Activated T-cell treated with anti-CD3 and anti-CD28 coated beads, Interleukin-2, amount 50 U/mL, for 4 hours (primary cell): ENCODE data around the gene WDR43. TPM values are rescaled to one million over a fixed set of nuclear protein-coding genes. Genes with fewer than 3 reads are reported as not detected.
A peak's percentile ranks its signal among the peaks of the same experiment; 100 is the strongest.

Experiments
- ATAC-seq, 2 donors: fragments of 200-7000 bp; cut with Tn5 transposase; one replicate each; pipeline ENCODE4 v1.10.0; 2021
- DNase-seq: peaks from one replicate; pipeline ENCODE4 v3.0.0-alpha.2; 2020
- H3K27me3 Mint-ChIP-seq: one replicate; pipeline ENCODE4 v1.8.0; 2021; ENCODE audit warnings: low read depth, mixed read lengths
- H3K36me3 Mint-ChIP-seq: one replicate; pipeline ENCODE4 v1.8.0; 2022; ENCODE audit warnings: mixed read lengths; ENCODE audit not compliant: insufficient read depth
- H3K4me1 Mint-ChIP-seq: one replicate; pipeline ENCODE4 v1.8.0; 2021; ENCODE audit warnings: low read depth, mixed read lengths
- H3K4me3 Mint-ChIP-seq: one replicate; pipeline ENCODE4 v1.8.0; 2021; ENCODE audit warnings: mild to moderate bottlenecking, moderate library complexity, mixed read lengths
- H3K9me3 Mint-ChIP-seq: one replicate; pipeline ENCODE4 v1.8.0; 2021; ENCODE audit warnings: mixed read lengths
- total RNA-seq, 3 donors: library from RNA; stranded (reverse); gene quantifications; one replicate each; pipeline ENCODE4 v1.2.1, GENCODE V29; 2021

The WDR43 gene
- total RNA-seq, 3 donors from 2014 or later = 230 to 254 (median 250) TPM

DNA sequence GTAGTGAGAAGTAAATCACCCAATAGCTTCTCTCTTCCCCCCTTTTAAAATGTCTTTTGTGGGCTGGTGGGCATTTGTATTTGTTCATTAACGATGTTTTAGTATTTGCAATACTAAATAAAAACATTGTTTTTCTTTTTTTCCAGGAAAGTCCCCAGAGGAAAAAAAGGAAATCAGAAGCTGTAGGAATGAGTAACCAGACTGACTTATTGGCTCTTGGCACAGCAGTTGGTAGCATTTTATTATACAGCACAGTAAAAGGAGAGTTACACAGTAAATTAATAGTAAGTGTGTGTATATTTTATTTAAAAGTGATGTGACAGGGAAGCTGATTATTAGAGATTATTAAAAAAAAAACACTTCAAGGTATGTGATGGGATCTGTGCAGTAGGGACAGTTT is 7.4 kb downstream of the WDR43 start:
- no peak for ATAC-seq
- H3K4me1 Mint-ChIP-seq = peaks cover 58% of the 10 kb centered on the region
- DNase-seq = no peak
- H3K36me3 Mint-ChIP-seq = peaks cover 45% of the 10 kb centered on the region
- no peaks in the 10 kb centered on the region for H3K9me3 Mint-ChIP-seq
- H3K4me3 Mint-ChIP-seq = no peak overlapping the region
- no peaks in the 10 kb centered on the region for H3K27me3 Mint-ChIP-seq

DNA sequence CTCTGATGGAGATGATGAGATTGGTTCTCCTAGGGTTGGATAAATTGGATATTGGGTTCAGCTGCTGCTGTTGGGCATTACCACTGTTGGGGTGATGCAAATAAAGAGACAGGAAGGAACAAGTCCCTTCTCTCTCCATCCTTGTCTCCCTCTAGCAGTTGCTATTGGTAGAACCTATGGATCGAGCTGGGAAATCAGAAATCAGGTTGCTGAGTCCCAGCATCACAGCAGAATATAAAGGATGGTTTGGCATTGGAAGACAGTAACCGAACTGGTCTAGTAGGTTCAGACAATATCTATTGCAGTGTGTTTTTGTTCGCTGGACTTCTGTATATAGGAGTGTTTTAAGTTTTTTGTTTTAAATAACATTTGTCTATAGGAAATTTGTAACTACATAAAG is 8.1 kb downstream of the WDR43 start:
- Mint-ChIP-seq H3K36me3 (peaks cover 45% of the 10 kb centered on the region), H3K4me1 (peaks cover 51% of the 10 kb centered on the region), H3K4me3 (no peak overlapping the region), H3K9me3 (no peaks in the 10 kb centered on the region), H3K27me3 (no peaks in the 10 kb centered on the region)
- DNase-seq (no peak), ATAC-seq (no peak)

DNA sequence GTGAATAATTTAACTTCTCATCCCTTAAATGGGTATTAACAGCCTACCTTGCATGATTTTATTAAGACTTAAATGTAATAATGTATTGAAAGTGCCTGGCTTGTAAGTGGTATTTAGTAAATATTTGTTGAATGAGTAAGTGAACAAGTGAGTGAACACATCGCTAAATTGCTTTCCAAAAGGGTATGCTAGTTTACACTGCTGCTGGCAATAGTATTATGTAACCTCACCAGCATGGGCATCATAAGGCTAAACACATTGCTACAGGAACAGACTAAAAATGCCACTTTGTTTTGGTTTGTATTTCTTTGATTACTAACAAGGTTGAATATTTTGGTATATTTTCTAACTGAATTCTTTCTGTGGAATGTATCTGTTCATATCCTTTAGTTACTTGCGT is 9.8 kb downstream of the WDR43 start:
- Mint-ChIP-seq H3K36me3 (peaks cover 52% of the 10 kb centered on the region), H3K27me3 (no peaks in the 10 kb centered on the region), H3K4me3 (no peak overlapping the region), H3K4me1 (peaks cover 37% of the 10 kb centered on the region), H3K9me3 (no peaks in the 10 kb centered on the region)
- DNase-seq (no peak), ATAC-seq (no peak)

GRCh38 chr2:28904802-28905457 is 10.5 kb downstream of the WDR43 start:
- no peaks in the 10 kb centered on the region for H3K27me3 Mint-ChIP-seq
- peak overlapping the region; percentile 19 for H3K4me3 Mint-ChIP-seq
- H3K4me1 Mint-ChIP-seq = peaks cover 32% of the 10 kb centered on the region
- peak in 1 of 2 donors; percentile 36 for ATAC-seq
- H3K9me3 Mint-ChIP-seq = no peaks in the 10 kb centered on the region
- peaks cover 58% of the 10 kb centered on the region for H3K36me3 Mint-ChIP-seq
- DNase-seq = no peak

GRCh38 chr2:28905533-28905932 is 11.1 kb downstream of the WDR43 start:
- ATAC-seq (no peak), DNase-seq (no peak)
- Mint-ChIP-seq H3K36me3 (peaks cover 63% of the 10 kb centered on the region), H3K9me3 (no peaks in the 10 kb centered on the region), H3K27me3 (no peaks in the 10 kb centered on the region), H3K4me3 (no peak overlapping the region), H3K4me1 (peaks cover 30% of the 10 kb centered on the region)

DNA sequence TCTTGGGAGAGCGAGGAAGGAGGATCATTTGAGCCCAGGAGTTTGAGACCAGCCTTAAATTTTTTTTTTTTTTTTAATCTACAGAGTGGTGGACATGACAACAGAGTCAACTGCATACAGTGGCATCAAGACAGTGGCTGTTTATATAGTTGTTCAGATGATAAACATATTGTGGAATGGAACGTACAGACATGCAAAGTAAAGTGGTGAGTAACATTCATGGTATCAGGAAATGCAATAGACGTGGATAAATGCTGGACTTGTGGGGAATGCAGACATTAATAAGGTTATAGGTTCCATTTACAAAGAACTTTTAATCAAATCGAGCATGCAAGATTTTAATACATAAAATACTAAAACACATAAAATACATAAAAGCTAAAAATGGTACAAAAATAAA is 11.9 kb downstream of the WDR43 start:
- Mint-ChIP-seq H3K4me1 (peaks cover 22% of the 10 kb centered on the region), H3K4me3 (no peak overlapping the region), H3K36me3 (peaks cover 62% of the 10 kb centered on the region), H3K9me3 (no peaks in the 10 kb centered on the region), H3K27me3 (no peaks in the 10 kb centered on the region)
- no peak for DNase-seq
- no peak for ATAC-seq

GRCh38 chr2:28906821-28907220 is 12.4 kb downstream of the WDR43 start:
- DNase-seq (no peak), ATAC-seq (no peak)
- Mint-ChIP-seq H3K4me1 (peaks cover 20% of the 10 kb centered on the region), H3K9me3 (no peaks in the 10 kb centered on the region), H3K4me3 (no peak overlapping the region), H3K27me3 (no peaks in the 10 kb centered on the region), H3K36me3 (peaks cover 60% of the 10 kb centered on the region)

DNA sequence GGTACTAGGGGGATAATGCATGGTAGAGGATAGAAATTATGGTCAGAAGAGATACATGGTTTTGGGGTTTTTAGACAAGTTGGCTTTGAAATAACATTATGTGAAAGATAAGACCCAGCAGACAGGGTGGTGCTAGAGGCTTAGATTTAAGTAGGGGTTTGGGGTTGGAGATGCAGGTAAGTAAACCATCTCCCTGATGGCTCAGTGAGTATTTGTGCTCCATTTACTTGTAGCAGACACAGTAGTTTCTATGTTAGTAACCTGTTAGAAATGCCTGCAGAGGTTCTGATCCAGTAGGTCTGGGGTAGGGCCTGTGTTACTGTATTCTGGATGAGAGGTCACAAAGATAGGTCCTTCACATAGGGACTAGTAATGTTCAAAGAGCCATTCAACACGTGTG is 13.7 kb downstream of the WDR43 start:
- DNase-seq (no peak), ATAC-seq (no peak)
- Mint-ChIP-seq H3K27me3 (no peaks in the 10 kb centered on the region), H3K9me3 (no peaks in the 10 kb centered on the region), H3K36me3 (peaks cover 56% of the 10 kb centered on the region), H3K4me3 (no peak overlapping the region), H3K4me1 (peaks cover 18% of the 10 kb centered on the region)

DNA sequence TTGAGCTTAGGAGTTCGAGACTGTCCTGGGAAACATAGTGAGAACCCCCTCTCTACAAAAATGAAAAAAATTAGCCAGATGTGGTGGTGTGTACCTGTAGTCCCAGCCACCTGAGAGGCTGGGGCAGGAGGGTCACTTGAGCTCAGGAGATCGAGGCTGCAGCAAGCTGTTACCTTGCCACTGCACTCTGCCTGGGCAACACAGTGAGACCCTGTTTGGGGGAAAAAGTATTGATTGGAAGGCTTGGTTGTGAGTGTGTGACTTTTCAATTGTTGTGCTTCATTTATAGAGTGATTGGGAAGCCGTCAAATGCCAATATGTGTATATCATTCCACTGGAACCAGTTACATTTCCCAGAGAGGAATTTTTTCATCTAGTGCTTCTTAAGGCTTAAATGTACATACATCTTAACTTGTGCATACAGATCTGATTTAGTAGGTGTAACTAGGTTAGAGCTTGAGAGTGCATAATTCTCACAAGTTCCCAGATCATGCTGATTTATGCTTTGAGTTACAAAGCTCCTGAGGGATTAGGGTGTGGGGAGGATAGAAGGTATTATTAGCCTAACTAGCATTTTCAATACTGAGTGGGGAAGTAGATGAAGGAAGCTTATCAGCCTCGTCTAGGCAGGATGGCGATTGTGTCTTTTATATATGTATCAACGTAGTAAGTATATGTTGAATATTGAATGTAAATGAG is 15.3 kb downstream of the WDR43 start:
- ATAC-seq = no peak
- H3K9me3 Mint-ChIP-seq = no peaks in the 10 kb centered on the region
- DNase-seq = no peak
- H3K27me3 Mint-ChIP-seq = no peaks in the 10 kb centered on the region
- peaks cover 52% of the 10 kb centered on the region for H3K36me3 Mint-ChIP-seq
- peaks cover 12% of the 10 kb centered on the region for H3K4me1 Mint-ChIP-seq
- H3K4me3 Mint-ChIP-seq = no peak overlapping the region

DNA sequence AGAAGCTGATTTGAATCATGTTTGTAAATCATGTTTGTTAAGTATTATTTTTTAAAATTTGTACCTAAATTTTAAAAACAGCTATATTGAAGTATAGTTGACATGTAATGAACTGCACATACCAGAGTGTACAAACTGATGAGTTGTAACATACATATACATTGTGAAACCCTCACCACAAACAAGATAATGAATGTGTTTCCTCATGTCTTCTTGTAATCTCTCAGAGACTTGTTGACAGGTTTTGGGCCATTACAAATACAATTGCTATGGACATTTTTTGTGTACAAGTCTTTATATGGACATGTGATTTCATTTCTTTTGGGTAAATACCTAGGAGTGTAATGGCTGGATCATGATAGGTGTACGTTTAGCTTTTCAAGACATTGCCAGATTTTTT is 21.5 kb downstream of the WDR43 start:
- H3K4me1 Mint-ChIP-seq = peaks cover 3% of the 10 kb centered on the region
- H3K4me3 Mint-ChIP-seq = no peak overlapping the region
- no peaks in the 10 kb centered on the region for H3K27me3 Mint-ChIP-seq
- DNase-seq = no peak
- no peaks in the 10 kb centered on the region for H3K9me3 Mint-ChIP-seq
- ATAC-seq = no peak
- peaks cover 32% of the 10 kb centered on the region for H3K36me3 Mint-ChIP-seq

DNA sequence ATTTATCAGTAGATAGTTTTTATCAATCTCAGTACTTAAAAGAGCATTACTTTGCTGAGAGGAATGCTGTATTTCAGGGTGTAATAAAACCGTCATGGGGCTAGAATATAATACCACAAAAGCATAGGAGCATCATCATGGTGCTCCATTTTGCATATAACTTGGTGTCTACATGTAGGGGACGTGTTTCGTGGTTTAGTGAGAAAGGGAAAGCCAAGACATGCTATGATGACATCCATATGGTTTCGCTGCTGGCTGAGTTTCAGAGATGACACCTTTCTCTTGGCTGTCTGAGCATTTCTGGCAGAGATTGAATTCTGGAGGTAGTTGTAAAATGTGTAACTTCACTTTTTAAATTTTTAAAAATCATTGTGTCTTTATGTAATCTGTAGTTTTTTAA is 32.4 kb downstream of the WDR43 start:
- Mint-ChIP-seq H3K4me3 (no peak overlapping the region), H3K27me3 (no peaks in the 10 kb centered on the region), H3K36me3 (peaks cover 65% of the 10 kb centered on the region), H3K4me1 (no peaks in the 10 kb centered on the region), H3K9me3 (no peaks in the 10 kb centered on the region)
- DNase-seq (no peak), ATAC-seq (no peak)

- H3K36me3 Mint-ChIP-seq = peaks cover 65% of the 10 kb centered on the region
- no peak for DNase-seq
- H3K4me1 Mint-ChIP-seq = no peaks in the 10 kb centered on the region
- ATAC-seq = no peak
- no peaks in the 10 kb centered on the region for H3K27me3 Mint-ChIP-seq
- no peaks in the 10 kb centered on the region for H3K9me3 Mint-ChIP-seq
- H3K4me3 Mint-ChIP-seq = no peak overlapping the region
Measured at GRCh38 chr2:28927469-28927868, 33.0 kb downstream of the WDR43 start.

GRCh38 chr2:28927878-28928277 is 33.4 kb downstream of the WDR43 start:
- H3K9me3 Mint-ChIP-seq = no peaks in the 10 kb centered on the region
- no peak overlapping the region for H3K4me3 Mint-ChIP-seq
- no peak for ATAC-seq
- no peaks in the 10 kb centered on the region for H3K4me1 Mint-ChIP-seq
- peaks cover 61% of the 10 kb centered on the region for H3K36me3 Mint-ChIP-seq
- H3K27me3 Mint-ChIP-seq = no peaks in the 10 kb centered on the region
- DNase-seq = no peak

DNA sequence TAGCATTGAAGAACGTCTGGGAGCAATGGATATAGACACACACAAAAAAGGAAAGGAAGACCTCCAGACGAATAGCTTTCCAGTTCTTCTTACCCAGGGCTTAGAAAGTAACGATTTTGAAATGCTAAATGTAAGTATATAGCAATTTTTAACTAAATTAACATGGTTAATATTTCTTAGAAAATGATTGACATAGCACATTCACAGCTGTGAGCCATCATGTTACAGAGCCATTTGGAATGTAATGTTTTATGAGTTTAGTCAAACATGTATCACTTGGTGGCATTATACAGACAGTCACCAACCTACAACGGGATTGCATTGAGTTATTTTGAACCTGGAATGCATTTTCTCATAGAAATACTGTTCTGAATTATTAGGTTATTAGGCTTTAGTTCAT is 35.1 kb downstream of the WDR43 start:
- no peak overlapping the region for H3K4me3 Mint-ChIP-seq
- no peaks in the 10 kb centered on the region for H3K27me3 Mint-ChIP-seq
- no peaks in the 10 kb centered on the region for H3K4me1 Mint-ChIP-seq
- H3K36me3 Mint-ChIP-seq = peaks cover 53% of the 10 kb centered on the region
- no peak for ATAC-seq
- H3K9me3 Mint-ChIP-seq = no peaks in the 10 kb centered on the region
- no peak for DNase-seq

- H3K36me3 Mint-ChIP-seq = peaks cover 49% of the 10 kb centered on the region
- no peaks in the 10 kb centered on the region for H3K4me1 Mint-ChIP-seq
- H3K9me3 Mint-ChIP-seq = no peaks in the 10 kb centered on the region
- no peak overlapping the region for H3K4me3 Mint-ChIP-seq
- ATAC-seq (no peak), DNase-seq (no peak)
- H3K27me3 Mint-ChIP-seq = no peaks in the 10 kb centered on the region
Measured at GRCh38 chr2:28930205-28930604, 35.7 kb downstream of the WDR43 start.
